Spleen (tissue), 7 donors: ENCODE measurements around the gene NDUFS7.

Experiments used
- POLR2AphosphoS5 ChIP-seq, 3 donors: sonication (generic); formaldehyde crosslinking; IDR thresholded peaks; one replicate each; pipeline ENCODE4 v1.5.1; 2017; ENCODE audit warnings: antibody characterized with exemption in 3 of 3
- TF ChIP-seq, protein P1 (sequence below), 11 experiments: fragments of 200-600 bp in 7 of 11; fragments of 450-650 bp in 4 of 11; sonication (generic) in 4 of 11; IDR thresholded peaks in 8 of 11; conservative IDR thresholded peaks in 3 of 11; 1 replicate in 7 of 11; 2 replicates in 4 of 11; pipeline versions ENCODE4 v1.4.0 to v1.8.0; 2016 to 2021; ENCODE audit warnings: antibody characterized with exemption in 11 of 11, inconsistent platforms in 4 of 11, mild to moderate bottlenecking in 1 of 11
- donor health status: DM: no; HTN: no; CAD: no; lungs with moderate emphysema.
- donor health status: DM: no; HTN: no; CAD: no.
- donor health status: DM: no; HTN: no; CAD: no.

DNA sequence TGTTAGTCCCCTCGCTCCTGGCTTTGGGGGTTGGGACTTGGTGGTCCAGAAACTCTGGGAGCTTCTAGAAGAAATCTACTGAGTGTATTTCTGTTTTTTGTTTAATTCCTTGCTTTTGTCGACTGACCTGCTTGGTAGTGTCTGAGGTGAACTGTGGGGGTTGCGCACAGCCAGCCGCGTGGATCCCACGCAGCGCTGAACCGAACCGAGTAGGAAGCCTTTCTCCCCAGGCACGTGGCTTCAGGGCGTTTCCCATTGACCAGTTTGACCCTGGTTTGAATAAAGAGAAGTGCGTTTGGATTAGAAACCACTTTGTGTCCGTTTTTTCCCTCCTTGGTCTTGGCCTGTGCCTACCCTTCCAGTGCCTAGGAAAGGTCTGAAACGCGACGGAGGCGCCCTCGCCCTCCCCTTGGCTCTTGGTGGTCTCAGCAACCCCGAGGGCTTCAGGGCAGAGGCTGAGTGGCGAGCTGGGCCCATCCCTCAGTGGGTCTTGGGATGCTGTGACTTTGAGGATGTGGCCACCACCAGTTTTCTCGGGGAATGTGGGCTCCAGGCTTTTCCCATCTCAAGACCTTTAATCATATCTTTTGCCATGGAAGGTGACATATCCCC, 51.8 kb downstream of the NDUFS7 start:
- TF ChIP-seq, protein P1, sequence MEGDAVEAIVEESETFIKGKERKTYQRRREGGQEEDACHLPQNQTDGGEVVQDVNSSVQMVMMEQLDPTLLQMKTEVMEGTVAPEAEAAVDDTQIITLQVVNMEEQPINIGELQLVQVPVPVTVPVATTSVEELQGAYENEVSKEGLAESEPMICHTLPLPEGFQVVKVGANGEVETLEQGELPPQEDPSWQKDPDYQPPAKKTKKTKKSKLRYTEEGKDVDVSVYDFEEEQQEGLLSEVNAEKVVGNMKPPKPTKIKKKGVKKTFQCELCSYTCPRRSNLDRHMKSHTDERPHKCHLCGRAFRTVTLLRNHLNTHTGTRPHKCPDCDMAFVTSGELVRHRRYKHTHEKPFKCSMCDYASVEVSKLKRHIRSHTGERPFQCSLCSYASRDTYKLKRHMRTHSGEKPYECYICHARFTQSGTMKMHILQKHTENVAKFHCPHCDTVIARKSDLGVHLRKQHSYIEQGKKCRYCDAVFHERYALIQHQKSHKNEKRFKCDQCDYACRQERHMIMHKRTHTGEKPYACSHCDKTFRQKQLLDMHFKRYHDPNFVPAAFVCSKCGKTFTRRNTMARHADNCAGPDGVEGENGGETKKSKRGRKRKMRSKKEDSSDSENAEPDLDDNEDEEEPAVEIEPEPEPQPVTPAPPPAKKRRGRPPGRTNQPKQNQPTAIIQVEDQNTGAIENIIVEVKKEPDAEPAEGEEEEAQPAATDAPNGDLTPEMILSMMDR (IDR thresholded peaks at IDR 0.05 in 8 of 11, conservative IDR thresholded peaks at IDR 0.05 in 3 of 11) = no peak
- peak; percentile 3 to 58 (median 15) for TF ChIP-seq POLR2AphosphoS5 (IDR thresholded peaks at IDR 0.05)
